Colonic mucosa (tissue), 4 donors: ENCODE data around the gene SNX14. TPM values are rescaled to one million over a fixed set of nuclear protein-coding genes. Genes with fewer than 3 reads are reported as not detected.
A peak's percentile ranks its signal among the peaks of the same experiment; 100 is the strongest.

Source experiments
- DNase-seq: peaks from one replicate; pipeline ENCODE4 v3.0.0-alpha.2; 2020
- H3K27ac ChIP-seq: fragments of 200-600 bp; one replicate; pipeline ENCODE4 v1.8.0; 2021
- H3K27me3 ChIP-seq: fragments of 200-600 bp; one replicate; pipeline ENCODE4 v1.8.0; 2021
- H3K36me3 ChIP-seq: fragments of 200-600 bp; one replicate; pipeline ENCODE4 v1.8.0; 2021
- H3K4me1 ChIP-seq: fragments of 200-600 bp; one replicate; pipeline ENCODE4 v1.8.0; 2021; ENCODE audit warnings: mild to moderate bottlenecking
- H3K4me3 ChIP-seq: fragments of 200-600 bp; one replicate; pipeline ENCODE4 v1.8.0; 2021
- H3K9ac ChIP-seq, 2 donors: one replicate each; pipeline ENCODE4 v1.7.0; 2013; ENCODE audit warnings: control low read depth in 2 of 2, low read depth in 2 of 2, low read length in 2 of 2
- H3K9me3 ChIP-seq: fragments of 200-600 bp; one replicate; pipeline ENCODE4 v1.8.0; 2021
- CTCF ChIP-seq: fragments of 200-600 bp; IDR thresholded peaks from one replicate; pipeline ENCODE4 v1.8.0; 2022; ENCODE audit warnings: antibody characterized with exemption, mild to moderate bottlenecking
- intact Hi-C: fragments of 100-400 bp; cut with DNase I; formaldehyde crosslinking; loops from one replicate; pipeline ENCODE4 v1.14.1; 2022
- total RNA-seq, 2 donors: library from RNA; stranded (reverse); fragmentation: NEBNext Ultra II Directional in 1 of 2; extraction: Animal tissue kit (Norgen Biotek cat#: 25700) in 1 of 2; gene quantifications; one replicate each; pipeline ENCODE4 v1.2.1, GENCODE V29; 2021
- donor health status: healthy.
- donor health status: DM: no; HTN: no; CAD: no.
- donor health status: DM: no; HTN: no; CAD: no.

The SNX14 gene
- total RNA-seq, 2 donors from 2014 or later, result 52.5 to 80.6 TPM

DNA sequence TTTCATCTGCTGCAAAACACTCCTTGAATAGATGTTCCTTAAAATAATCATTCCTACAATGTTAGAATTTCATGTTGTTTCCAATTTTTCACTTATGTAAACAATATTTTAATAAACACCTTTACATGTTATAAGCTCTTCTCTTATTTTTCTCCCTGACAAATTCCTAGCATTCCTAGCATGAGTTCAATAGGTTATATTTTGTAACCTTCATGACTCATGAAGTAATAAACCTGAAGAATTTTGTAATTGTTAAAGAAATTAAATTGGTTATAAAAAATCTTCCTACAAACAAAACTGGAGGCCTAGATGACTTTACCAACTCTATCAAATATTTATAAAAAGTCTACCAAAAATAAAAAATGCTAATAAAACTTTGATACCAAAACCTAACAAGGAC, 77.5 kb downstream of the SNX14 start:
- DNase-seq, result no peak
- no peak overlapping the region for H3K27ac ChIP-seq
- H3K4me3 ChIP-seq, result no peak overlapping the region
- no peak for TF ChIP-seq CTCF
- H3K9me3 ChIP-seq, result no peaks in the 10 kb centered on the region
- no peaks in the 10 kb centered on the region for H3K4me1 ChIP-seq
- no peaks in the 10 kb centered on the region for H3K36me3 ChIP-seq
- H3K27me3 ChIP-seq, result no peaks in the 10 kb centered on the region
- H3K9ac ChIP-seq, result no peak overlapping the region
- intact Hi-C loops, result no loop called here

DNA sequence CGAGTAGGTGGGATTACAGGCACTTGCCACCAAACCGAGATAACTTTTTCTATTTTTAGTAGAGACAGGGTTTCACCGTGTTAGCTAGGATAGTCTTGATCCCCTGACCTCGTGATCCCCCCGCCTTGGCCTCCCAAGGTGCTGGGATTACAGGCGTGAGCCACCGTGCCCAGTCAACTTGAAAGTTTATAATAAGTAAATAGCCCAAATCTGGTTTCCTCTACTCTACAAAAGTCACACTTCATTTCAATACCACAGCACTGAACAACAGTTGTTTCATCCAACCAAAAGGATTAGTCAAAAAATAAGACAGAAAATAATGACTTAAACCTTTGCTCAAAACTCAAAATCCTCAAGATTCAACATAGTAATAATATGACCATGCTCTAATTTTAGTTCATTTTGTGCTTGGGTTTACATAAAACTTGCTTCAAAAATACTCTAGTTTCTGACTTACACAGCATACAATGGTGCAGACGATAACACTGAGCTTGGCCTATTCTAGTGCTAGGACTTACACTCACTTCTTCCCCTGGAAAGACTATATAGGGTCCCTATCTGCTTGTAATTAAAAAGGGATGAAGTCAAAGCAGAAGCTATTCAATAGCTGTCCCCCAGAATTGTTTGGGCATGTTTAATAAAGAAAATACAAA, 87.1 kb downstream of the SNX14 start:
- Histone ChIP-seq H3K36me3 (no peaks in the 10 kb centered on the region), H3K4me3 (no peak overlapping the region), H3K9ac (no peak overlapping the region), H3K9me3 (no peaks in the 10 kb centered on the region), H3K27ac (no peak overlapping the region), H3K4me1 (no peaks in the 10 kb centered on the region), H3K27me3 (no peaks in the 10 kb centered on the region)
- intact Hi-C loops, result no loop called here
- TF ChIP-seq CTCF, result no peak
- DNase-seq, result no peak

- Histone ChIP-seq H3K4me3 (no peak overlapping the region), H3K36me3 (no peaks in the 10 kb centered on the region), H3K27me3 (no peaks in the 10 kb centered on the region), H3K27ac (no peak overlapping the region), H3K9me3 (no peaks in the 10 kb centered on the region), H3K9ac (no peak overlapping the region), H3K4me1 (no peaks in the 10 kb centered on the region)
- no peak for TF ChIP-seq CTCF
- peak; percentile 58 for DNase-seq
- intact Hi-C loops, result no loop called here
Observed at GRCh38 chr6:85498596-85499258, 94.9 kb downstream of the SNX14 start.

DNA sequence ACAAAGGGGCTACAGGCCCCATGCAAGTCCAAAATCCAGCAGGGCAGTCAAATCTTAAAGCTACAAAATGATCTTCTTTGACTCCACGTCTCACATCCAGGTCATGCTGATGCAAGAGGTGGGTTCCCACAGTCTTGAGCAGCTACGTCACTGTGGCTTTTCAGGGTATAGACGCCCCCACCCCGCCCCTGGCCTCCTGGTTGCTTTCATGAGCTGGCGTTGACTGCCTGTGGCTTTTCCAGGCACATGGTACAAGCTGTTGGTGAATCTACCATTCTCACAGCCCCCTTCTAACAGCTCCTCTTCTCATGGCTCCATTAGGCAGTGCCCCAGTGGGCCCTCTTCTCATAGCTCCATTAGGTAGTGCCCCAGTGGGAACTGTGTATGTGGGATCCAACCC, 96.8 kb downstream of the SNX14 start:
- H3K27ac ChIP-seq, result no peak overlapping the region
- no peak for DNase-seq
- no peaks in the 10 kb centered on the region for H3K27me3 ChIP-seq
- no peak for TF ChIP-seq CTCF
- no peaks in the 10 kb centered on the region for H3K9me3 ChIP-seq
- intact Hi-C loops, result no loop called here
- no peak overlapping the region for H3K9ac ChIP-seq
- H3K36me3 ChIP-seq, result no peaks in the 10 kb centered on the region
- H3K4me3 ChIP-seq, result no peak overlapping the region
- no peaks in the 10 kb centered on the region for H3K4me1 ChIP-seq

DNA sequence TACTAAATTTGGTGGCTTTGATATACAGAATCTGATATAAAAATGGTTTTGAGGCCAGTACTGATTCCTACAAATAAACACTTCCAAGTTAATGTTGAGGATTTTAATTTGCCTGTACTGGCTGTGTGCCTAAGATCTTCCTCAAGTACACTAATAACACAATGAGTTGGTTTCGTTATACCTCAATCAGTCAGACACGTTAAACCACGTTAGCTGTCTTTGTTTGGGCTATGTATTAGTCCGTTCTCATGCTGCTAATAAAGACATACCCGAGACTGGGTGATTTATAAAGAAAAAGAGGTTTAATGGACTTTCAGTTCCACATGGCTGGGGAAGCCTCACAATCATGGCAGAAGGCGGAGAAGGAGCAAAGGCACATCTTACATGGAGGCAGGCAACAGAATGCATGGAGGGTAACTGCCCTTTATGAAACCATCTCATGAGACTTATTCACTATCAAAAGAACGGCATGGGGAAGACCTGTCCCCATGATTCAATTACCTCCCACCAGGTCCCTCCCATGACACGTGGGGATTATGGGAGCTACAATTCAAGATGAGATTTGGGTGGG, 97.6 kb downstream of the SNX14 start:
- no peak overlapping the region for H3K4me3 ChIP-seq
- H3K27ac ChIP-seq, result no peak overlapping the region
- no peak for TF ChIP-seq CTCF
- no peak overlapping the region for H3K9ac ChIP-seq
- H3K27me3 ChIP-seq, result no peaks in the 10 kb centered on the region
- intact Hi-C loops, result no loop called here
- no peaks in the 10 kb centered on the region for H3K9me3 ChIP-seq
- H3K36me3 ChIP-seq, result no peaks in the 10 kb centered on the region
- no peaks in the 10 kb centered on the region for H3K4me1 ChIP-seq
- DNase-seq, result no peak
